ENCODE data around the gene GNGT2.

Gene GNGT2

DNA sequence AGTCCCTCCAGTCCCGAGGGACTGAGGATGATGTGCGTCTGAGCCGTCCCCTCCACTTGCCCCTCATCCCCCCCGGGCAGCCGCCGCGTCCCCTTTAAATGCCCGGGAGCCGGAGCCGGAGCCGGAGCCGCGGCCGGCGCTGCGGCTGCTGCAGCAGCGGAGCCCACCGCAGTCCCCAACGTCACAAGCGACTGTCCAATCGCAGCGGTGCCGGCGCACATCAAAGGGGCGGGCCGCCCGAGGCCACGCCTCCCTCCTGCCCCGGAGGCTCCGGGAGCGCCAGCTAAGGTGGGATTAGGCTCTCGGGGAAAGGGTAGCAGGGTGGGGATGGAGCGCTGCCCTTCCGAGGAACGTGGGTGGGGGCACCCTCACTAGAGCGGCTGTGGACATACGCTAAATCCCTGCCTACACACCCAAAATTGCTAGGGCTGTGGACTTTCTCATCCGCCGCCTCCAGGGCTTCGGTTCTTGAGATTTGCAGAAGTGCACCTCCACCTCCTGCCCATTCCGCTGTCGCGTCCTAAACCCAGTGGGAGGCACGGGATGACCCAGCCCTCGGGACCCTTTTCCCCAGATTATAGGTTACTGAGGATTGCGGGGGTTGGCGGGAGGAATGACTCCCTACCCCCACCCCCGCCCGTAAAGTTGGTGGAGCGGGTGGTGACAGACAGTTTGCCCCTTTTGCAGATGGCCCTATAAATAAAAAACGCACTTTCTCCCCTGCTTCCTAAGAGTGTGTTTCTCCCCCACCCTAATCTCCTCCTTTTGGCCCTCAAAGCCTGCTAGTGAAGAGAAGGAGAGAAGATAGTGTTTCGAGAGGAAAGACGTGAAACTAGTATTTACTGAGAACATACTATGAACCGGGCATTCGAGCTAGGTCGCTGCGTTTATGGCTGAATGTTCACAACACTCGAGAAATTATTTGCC, 20.5 kb upstream of the GNGT2 start, which contains the start of gene PHOSPHO1:
PHOSPHO1 (minus strand) TSS at position 152 of the 927 bp plus-strand sequence. CDS start 4,096 bp downstream, outside the sequence.
- TF ChIP-seq, protein P1, sequence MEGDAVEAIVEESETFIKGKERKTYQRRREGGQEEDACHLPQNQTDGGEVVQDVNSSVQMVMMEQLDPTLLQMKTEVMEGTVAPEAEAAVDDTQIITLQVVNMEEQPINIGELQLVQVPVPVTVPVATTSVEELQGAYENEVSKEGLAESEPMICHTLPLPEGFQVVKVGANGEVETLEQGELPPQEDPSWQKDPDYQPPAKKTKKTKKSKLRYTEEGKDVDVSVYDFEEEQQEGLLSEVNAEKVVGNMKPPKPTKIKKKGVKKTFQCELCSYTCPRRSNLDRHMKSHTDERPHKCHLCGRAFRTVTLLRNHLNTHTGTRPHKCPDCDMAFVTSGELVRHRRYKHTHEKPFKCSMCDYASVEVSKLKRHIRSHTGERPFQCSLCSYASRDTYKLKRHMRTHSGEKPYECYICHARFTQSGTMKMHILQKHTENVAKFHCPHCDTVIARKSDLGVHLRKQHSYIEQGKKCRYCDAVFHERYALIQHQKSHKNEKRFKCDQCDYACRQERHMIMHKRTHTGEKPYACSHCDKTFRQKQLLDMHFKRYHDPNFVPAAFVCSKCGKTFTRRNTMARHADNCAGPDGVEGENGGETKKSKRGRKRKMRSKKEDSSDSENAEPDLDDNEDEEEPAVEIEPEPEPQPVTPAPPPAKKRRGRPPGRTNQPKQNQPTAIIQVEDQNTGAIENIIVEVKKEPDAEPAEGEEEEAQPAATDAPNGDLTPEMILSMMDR (IDR thresholded peaks at IDR 0.05; ENCODE audit: low read depth, low read length, missing control alignments): no peak
- no peak for DNase-seq (ENCODE audit: extremely low read depth, low read depth)
- H3K4me3 ChIP-seq (replicated peaks; ENCODE audit: low read depth, low read length): peak within 1 kb of the TSS; percentile 53

GRCh38 chr17:49229805-49230600, 19.6 kb upstream of the GNGT2 start:
- DNase-seq (ENCODE audit: extremely low read depth, low read depth): no peak
- TF ChIP-seq, protein P1 (IDR thresholded peaks at IDR 0.05; ENCODE audit: low read depth, low read length, missing control alignments): no peak
- peak overlapping the region; percentile 53 for H3K4me3 ChIP-seq (replicated peaks; ENCODE audit: low read depth, low read length)

DNA sequence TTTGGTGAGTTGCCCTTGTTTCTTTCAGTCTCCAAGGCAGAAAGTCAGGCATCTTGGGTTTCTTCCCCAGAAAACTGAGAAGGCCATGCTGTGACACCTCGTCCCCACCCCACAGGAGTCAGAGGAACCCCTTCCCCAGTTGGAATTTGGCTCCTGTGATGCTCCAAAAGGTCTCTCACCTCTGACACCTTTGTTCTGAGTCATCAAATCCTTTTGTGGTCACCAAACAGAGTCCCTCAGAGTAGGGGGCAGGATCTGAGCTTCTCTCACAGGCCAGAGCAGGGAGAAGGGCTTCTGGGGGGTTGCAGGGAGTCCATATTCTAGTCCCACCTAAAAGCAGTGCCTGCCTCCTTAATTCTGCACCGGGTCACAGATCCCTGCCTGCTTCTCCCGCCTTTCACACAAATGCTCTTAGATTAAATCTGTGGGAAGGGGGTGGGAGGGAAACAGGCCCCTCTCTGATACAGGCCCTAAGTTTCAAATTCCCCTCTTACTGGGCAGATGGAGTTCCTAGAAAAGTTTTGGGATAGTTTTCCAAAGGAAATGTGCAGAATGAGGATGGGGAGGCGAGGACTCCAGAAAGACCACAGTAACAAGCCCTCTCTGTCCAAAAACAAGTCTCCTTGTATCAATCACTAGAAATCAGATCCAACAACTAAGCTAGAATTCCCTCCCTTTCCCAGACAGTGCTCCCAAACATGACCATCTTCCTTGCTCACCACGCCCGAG, 18.9 kb upstream of the GNGT2 start:
- TF ChIP-seq, protein P1 (IDR thresholded peaks at IDR 0.05; ENCODE audit: low read depth, low read length, missing control alignments): no peak
- H3K4me3 ChIP-seq (replicated peaks; ENCODE audit: low read depth, low read length): no peak overlapping the region
- DNase-seq (ENCODE audit: extremely low read depth, low read depth): no peak

GRCh38 chr17:49227436-49228261, 17.3 kb upstream of the GNGT2 start:
- TF ChIP-seq, protein P1 (IDR thresholded peaks at IDR 0.05; ENCODE audit: low read depth, low read length, missing control alignments): peak; percentile 86
- H3K4me3 ChIP-seq (replicated peaks; ENCODE audit: low read depth, low read length): no peak overlapping the region
- DNase-seq (ENCODE audit: extremely low read depth, low read depth): peak; percentile 42

- H3K4me3 ChIP-seq (replicated peaks; ENCODE audit: low read depth, low read length): no peak overlapping the region
- DNase-seq (ENCODE audit: extremely low read depth, low read depth): no peak
- TF ChIP-seq, protein P1 (IDR thresholded peaks at IDR 0.05; ENCODE audit: low read depth, low read length, missing control alignments): no peak
These were observed 16.5 kb upstream of the GNGT2 start for GRCh38 chr17:49226771-49227435.

Measured in HFF-Myc (cell line).